RWPE1 (cell line): Measurements from ENCODE around the gene WDR5B.

Source experiments
- CTCF ChIA-PET: fragments of 350-600 bp; sonication (Branson Sonifier 250); formaldehyde crosslinking; extraction: SDS; loops from one replicate; lab custom pipeline; 2021; lab: Yijun Ruan, JAX
- POLR2A ChIA-PET: fragments of 400-600 bp; formaldehyde crosslinking; extraction: SDS; loops from one replicate; lab custom pipeline; 2020; ENCODE audit warnings: antibody characterized with exemption; ENCODE audit not compliant: low non-redundant PET; lab: Yijun Ruan, JAX
- DNase-seq: peaks from one replicate; pipeline ENCODE4 v3.0.0; 2012; ENCODE audit warnings: low spot score
- H3K27ac ChIP-seq: fragments of 450-650 bp; 2 replicates; pipeline ENCODE4 v1.5.1; 2017
- CTCF ChIP-seq: fragments of 450-650 bp; conservative IDR thresholded peaks from 2 replicates; pipeline ENCODE4 v1.5.1; 2017; ENCODE audit warnings: low read depth, mild to moderate bottlenecking

The WDR5B gene

GRCh38 chr3:122394173-122394572 is 21.7 kb downstream of the WDR5B start:
- ChIA-PET CTCF (interaction anchor here (0.7 to 2.0 kb wide), 4 partner anchors 9 to 1166 kb away, joined by 3 to 13 read pairs (median 5); partner anchors contain the start of gene FAM162A), POLR2A (no interaction called here)
- TF ChIP-seq CTCF, result no peak

GRCh38 chr3:122392868-122393844 is 22.7 kb downstream of the WDR5B start:
- peak; percentile 41 for DNase-seq
- H3K27ac ChIP-seq, result no peak overlapping the region
- ChIA-PET POLR2A (interaction anchor here (0.9 kb wide), 1 partner anchor 9 kb away, joined by 3 read pairs; the partner anchor contains the start of gene FAM162A), CTCF (interaction anchor here (0.5 to 2.0 kb wide), 20 partner anchors 8 to 1167 kb away, joined by 3 to 13 read pairs (median 4); partner anchors contain the start of genes FAM162A and WDR5B)
- TF ChIP-seq CTCF, result peak; percentile 86

More at GRCh38 chr3:122394173-122394572, 21.7 kb downstream of the WDR5B start:
- no peak overlapping the region for H3K27ac ChIP-seq
- DNase-seq, result no peak

- DNase-seq, result no peak
- ChIA-PET POLR2A (no interaction called here), CTCF (interaction anchor here (0.5 kb wide), 1 partner anchor 427 kb away, joined by 6 read pairs; no protein-coding TSS in a partner anchor)
- no peak for TF ChIP-seq CTCF
- H3K27ac ChIP-seq, result no peak overlapping the region
Measured at GRCh38 chr3:122391681-122392446, 24.0 kb downstream of the WDR5B start.

- no peak overlapping the region for H3K27ac ChIP-seq
- no peak for DNase-seq
- ChIA-PET CTCF (interaction anchor here (0.7 to 0.8 kb wide), 2 partner anchors 21 to 288 kb away, joined by 3 to 4 read pairs; no protein-coding TSS in a partner anchor), POLR2A (no interaction called here)
- no peak for TF ChIP-seq CTCF
Measured at GRCh38 chr3:122390665-122391064, 25.2 kb downstream of the WDR5B start.

- TF ChIP-seq CTCF, result no peak
- ChIA-PET POLR2A (no interaction called here), CTCF (interaction anchor here (0.8 kb wide), 1 partner anchor 289 kb away, joined by 4 read pairs; no protein-coding TSS in a partner anchor)
- no peak overlapping the region for H3K27ac ChIP-seq
- DNase-seq, result no peak
Measured at GRCh38 chr3:122389892-122390291, 26.0 kb downstream of the WDR5B start.
